HG03139 (cell line): ENCODE data around the gene GPR152.
"Not testable (repeated sequence)": the region's sequence is repeated elsewhere in the genome, so short reads cannot be mapped to it uniquely, and the experiment has no call there.

ENCODE experiments used
- ATAC-seq: cut with Tn5 transposase; IDR thresholded peaks from one replicate; pipeline ENCODE4 v1.9.1; 2021; ENCODE audit not compliant: unreplicated experiment

Gene GPR152

GRCh38 chr11:67489203-67489884 lies 36.8 kb upstream of the GPR152 start:
- no peak for ATAC-seq

GRCh38 chr11:67486481-67487195 lies 34.1 kb upstream of the GPR152 start:
- ATAC-seq, result no peak

- ATAC-seq, result not testable (repeated sequence)
Measured at GRCh38 chr11:67485873-67486361, 33.4 kb upstream of the GPR152 start.

- no peak for ATAC-seq
Measured at GRCh38 chr11:67484847-67485311, 32.4 kb upstream of the GPR152 start.

GRCh38 chr11:67483831-67484665 lies 31.5 kb upstream of the GPR152 start:
- ATAC-seq, result no peak

- ATAC-seq, result peak; percentile 68
Measured at GRCh38 chr11:67482827-67483798, 30.6 kb upstream of the GPR152 start, which contains the start of gene AIP. TSS of gene AIP (plus strand) at chr11:67483026. CDS start at chr11:67483159, 133 bp downstream.

- ATAC-seq, result no peak
Measured at GRCh38 chr11:67482275-67482826, 29.8 kb upstream of the GPR152 start.

GRCh38 chr11:67477344-67478050 lies 25.0 kb upstream of the GPR152 start:
- not testable (repeated sequence) for ATAC-seq

- ATAC-seq, result not testable (repeated sequence)
Measured at GRCh38 chr11:67476692-67477091, 24.2 kb upstream of the GPR152 start.

GRCh38 chr11:67472882-67473281 lies 20.4 kb upstream of the GPR152 start:
- ATAC-seq, result no peak

GRCh38 chr11:67470337-67471002 lies 17.9 kb upstream of the GPR152 start:
- ATAC-seq, result no peak

GRCh38 chr11:67469508-67469811 lies 16.9 kb upstream of the GPR152 start:
- ATAC-seq, result no peak

GRCh38 chr11:67468759-67469507 lies 16.4 kb upstream of the GPR152 start, which contains the start of gene TMEM134:
TSS of gene TMEM134 (minus strand) at chr11:67469251. CDS start at chr11:67469192, 59 bp downstream.
- ATAC-seq, result peak; percentile 54

- ATAC-seq, result no peak
Measured at GRCh38 chr11:67468456-67468758, 15.9 kb upstream of the GPR152 start.

GRCh38 chr11:67468056-67468455 lies 15.5 kb upstream of the GPR152 start:
- ATAC-seq, result no peak

GRCh38 chr11:67466962-67467771 lies 14.6 kb upstream of the GPR152 start:
- ATAC-seq, result no peak

GRCh38 chr11:67466367-67466766 lies 13.8 kb upstream of the GPR152 start:
- no peak for ATAC-seq
